DMS114 treated with DMSO at 0.1 percent for 48 hours (cell line): ENCODE measurements around the gene CCDC6.
"Not testable (repeated sequence)": the region's sequence is repeated elsewhere in the genome, so short reads cannot be mapped to it uniquely, and the experiment has no call there.

Experiments
- DNase-seq: peaks from one replicate; lab custom pipeline; 2025; ENCODE audit not compliant: unreplicated experiment; lab: John Stamatoyannopoulos, UW

CCDC6 gene

DNA sequence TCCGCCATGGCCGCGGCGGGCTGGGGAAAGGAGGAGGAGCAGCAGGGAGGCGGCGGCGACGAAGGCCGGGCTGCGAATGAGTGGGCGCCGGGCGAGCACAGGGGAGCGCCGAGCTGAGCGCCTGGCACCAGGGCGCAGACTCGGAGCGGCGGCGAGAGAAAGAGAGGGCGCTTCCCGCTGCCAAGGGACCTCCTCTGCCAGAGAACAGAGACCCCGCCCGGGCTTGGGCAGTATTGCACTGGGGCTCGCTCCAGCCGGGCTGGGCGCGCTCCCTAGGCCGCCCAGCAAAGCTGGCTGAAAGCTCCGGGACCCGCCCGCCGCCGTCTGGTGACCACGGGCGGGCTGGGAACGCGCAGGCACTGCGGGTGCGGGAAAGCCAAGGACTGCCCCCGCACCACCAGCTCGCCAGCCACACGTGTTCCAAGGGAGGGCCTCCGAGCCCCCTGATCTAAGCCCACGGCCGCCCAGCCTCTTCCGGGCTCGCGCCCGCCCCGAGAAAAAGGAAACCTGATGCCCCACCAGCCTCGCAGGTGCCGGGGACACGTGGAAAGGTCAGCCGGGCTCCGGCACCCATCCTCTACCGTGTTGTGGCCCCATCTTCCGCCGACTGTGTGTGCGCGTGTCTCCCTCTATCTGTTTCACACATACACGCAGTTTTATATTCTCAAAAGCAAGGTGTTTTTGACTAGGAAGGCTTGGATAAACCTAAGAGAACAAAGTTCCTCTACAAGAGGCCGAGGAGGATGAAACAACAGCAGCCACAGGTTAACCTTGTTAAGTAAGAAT lies at the start of gene CCDC6:
TSS of gene CCDC6 (minus strand) at position 140 of the 786 bp plus-strand sequence. CDS start at position 8, 132 bp downstream.
- peak; percentile 88 for DNase-seq

- no peak for DNase-seq
These were observed 47.9 kb upstream of the CCDC6 start for GRCh38 chr10:59954296-59954695.

GRCh38 chr10:59953711-59954110 lies 47.4 kb upstream of the CCDC6 start:
- not testable (repeated sequence) for DNase-seq

- DNase-seq: no peak
These were observed 43.7 kb upstream of the CCDC6 start for GRCh38 chr10:59950105-59950504.

DNA sequence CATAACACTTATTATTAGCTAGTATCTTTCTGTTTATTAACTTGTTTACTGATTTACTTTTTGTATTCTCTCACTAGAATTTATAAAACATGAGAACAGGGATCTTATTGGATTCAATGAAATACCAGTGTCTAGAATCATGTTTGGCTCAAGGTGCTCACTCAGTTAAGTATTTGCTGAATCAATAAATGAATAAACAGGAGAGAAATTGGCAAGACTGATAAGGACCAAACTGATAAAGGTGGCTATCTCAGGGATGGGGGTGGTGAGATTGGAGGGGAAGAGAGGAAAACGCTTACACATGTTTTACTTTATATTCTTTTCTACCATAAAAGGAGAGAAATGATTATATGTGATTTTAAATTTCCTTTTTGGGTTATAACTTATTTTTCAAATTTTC lies 43.3 kb upstream of the CCDC6 start:
- DNase-seq: no peak

DNA sequence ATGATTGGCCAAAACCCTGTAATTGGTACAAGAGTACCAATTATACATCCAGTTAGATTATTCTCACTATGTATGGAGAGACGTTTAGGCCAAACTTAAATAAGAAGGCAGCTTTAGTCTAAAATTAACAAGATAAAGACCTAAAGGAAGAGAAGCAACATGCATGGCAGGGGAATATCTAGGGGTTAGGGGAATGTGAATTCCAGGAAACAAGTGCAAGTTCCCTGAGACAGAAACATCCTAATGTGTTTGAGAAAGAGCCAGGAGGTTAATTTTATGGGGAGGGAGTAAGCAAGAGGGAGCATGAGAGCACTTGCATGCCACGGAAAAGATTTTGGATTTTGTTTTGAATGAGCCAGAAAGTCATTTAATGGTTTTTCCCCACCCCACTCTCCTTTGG lies 39.6 kb upstream of the CCDC6 start:
- DNase-seq: no peak

- no peak for DNase-seq
These were observed 39.2 kb upstream of the CCDC6 start for GRCh38 chr10:59945590-59945989.

DNA sequence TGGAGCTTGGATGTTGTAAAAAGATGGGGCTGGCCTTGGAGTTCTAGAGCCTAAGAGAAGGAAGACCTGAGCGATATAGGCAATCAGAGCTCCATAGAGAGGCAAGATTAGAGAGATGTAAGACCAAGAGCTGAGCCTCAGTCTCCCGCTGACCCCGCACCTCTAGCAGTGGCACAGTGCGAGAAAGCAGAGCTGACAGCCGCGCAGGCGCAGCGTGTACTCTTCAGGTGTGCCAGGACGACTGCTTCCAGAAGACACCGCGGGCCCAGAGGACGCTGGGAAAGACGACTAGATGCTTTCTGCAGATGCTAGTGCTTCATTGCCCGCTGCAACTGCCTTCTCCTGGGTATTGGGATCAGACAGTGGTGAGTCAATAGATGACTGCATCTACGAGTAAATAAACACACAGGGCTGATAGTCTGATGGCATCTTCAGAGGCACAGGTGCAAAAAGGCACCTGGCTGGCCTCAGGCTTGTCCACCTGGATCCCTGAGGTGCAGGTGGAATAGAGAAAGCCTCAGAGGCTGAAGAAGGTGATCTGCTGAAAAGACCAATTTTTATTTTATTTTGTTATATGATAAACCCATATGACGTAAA lies 38.1 kb upstream of the CCDC6 start:
- no peak for DNase-seq

- no peak for DNase-seq
These were observed 36.2 kb upstream of the CCDC6 start for GRCh38 chr10:59942556-59942955.

GRCh38 chr10:59937720-59938119 lies 31.4 kb upstream of the CCDC6 start:
- DNase-seq: no peak

GRCh38 chr10:59934701-59935100 lies 28.3 kb upstream of the CCDC6 start:
- DNase-seq: no peak

GRCh38 chr10:59930788-59931521 lies 24.6 kb upstream of the CCDC6 start:
- not testable (repeated sequence) for DNase-seq

GRCh38 chr10:59926086-59926485 lies 19.7 kb upstream of the CCDC6 start:
- DNase-seq: no peak

DNA sequence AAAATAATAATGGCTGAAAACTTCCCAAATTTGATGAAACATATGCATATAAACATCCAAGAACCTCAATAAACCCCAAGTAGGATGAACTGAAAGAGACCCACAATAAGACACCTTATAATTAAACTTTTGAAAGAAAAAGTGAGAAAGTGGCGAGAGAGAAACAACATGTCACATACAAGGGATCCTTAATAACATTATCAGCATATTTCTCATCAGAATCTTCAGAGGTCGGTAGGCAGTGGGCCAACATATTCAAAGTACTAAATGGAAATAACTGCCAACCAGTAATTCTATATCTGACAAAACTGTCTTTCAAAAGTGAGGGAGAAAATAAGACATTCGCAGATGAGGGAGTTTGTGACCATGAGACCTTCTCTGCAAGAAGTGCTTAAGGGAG lies 16.6 kb upstream of the CCDC6 start:
- DNase-seq: no peak

GRCh38 chr10:59917922-59918321 lies 11.6 kb upstream of the CCDC6 start:
- no peak for DNase-seq

DNA sequence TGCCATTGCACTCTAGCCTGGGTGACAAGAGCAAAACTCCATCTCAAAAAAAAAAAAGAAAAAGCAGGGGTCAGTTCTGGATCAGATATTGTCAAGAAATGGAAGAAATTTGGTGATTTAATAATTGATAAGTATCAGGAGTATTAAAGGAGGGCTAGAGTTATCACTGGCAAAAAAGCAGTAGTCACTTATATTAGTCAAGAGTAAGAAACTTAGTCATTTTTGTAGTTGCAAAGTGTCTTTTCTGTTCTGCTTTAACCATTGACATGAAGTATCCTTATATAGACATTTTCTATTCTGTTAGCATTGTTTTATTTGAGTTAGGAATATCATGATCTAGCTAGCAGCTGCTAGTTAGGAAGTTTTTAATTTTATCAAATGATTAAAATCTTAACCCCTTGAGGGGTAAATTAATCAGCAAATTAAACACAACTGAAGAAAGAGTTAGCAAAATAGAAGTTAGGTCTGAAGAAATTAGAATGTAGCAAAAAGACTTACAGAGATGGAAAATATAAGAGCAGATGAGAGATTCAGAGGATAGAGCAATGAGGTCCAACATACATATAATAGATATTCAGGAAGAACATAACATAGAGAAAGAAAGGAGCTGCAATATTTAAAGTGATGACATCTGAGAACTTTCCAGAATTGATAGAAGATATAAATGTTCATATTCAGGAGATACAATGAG lies 7.3 kb upstream of the CCDC6 start:
- no peak for DNase-seq

DNA sequence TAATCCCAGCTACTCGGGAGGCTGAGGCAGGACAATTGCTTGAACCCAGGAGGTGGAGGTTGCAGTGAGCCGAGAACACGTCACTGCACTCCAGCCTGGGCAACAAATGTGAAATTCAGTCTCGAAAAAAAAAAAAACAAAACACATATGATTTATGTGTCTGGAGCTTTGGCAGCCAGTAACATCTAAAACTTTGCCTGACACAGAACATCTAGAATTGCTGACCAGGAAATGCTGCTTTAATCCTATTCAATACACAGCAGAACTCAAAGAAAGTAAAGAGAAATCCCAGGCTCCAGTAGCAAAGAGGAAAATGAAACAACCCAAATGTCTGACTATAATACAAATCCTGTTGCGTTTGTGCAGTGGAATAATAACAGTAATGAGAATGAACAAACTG lies 4.5 kb upstream of the CCDC6 start:
- DNase-seq: no peak

- DNase-seq: no peak
These were observed 3.5 kb upstream of the CCDC6 start for GRCh38 chr10:59909815-59910214.

- no peak for DNase-seq
These were observed 2.4 kb upstream of the CCDC6 start for GRCh38 chr10:59908808-59909143.

GRCh38 chr10:59907918-59908807 lies 1.8 kb upstream of the CCDC6 start:
- DNase-seq: peak; percentile 89

- DNase-seq: no peak
These were observed 1.2 kb upstream of the CCDC6 start for GRCh38 chr10:59907537-59907917.
